GM18870 (cell line): ENCODE data around the gene GPR148.

Experiments
- ATAC-seq: cut with Tn5 transposase; IDR thresholded peaks from one replicate; pipeline ENCODE4 v1.9.1; 2021; ENCODE audit warnings: moderate library complexity; ENCODE audit not compliant: unreplicated experiment

The GPR148 gene

GRCh38 chr2:130749078-130749477 lies 20.2 kb downstream of the GPR148 start:
- ATAC-seq, result no peak

DNA sequence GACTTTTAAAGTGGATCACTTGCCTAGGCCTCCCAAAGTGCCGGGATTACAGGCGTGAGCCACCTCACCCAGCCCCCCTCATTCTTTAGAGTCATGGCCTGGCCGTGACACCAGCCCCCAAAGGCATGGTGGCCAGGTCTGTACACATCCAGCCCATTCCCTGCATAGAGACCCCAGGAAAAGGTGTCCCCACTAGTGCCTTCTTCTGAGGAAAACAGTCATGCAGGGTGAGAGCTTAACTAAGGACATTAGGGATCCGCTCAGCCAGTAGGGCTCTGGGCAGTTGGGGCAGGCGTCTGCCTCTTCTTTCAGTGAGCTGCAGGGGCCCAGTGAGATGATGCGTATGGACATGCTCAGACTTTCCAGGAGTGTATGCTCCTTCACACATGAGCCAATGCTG lies 20.8 kb downstream of the GPR148 start:
- no peak for ATAC-seq

DNA sequence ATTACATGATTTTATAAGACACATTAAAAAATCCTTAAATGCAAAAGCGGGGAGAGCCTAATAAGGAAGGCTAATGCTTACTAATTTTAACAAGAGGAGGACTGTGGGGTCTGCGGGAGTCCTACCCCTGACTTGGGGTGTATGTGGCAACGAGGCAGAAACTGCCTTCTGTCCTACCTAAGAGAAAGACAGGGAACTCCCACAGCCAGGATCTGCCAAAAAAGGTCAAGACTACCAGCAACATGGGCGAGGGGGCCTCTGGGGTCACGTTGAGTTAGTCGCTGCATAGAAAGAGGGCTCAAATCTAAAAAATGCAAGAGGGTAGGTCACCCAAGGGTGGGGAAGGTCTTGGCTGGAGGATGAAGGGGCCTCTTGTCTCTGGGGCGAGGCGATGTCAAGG lies 25.9 kb downstream of the GPR148 start:
- no peak for ATAC-seq

DNA sequence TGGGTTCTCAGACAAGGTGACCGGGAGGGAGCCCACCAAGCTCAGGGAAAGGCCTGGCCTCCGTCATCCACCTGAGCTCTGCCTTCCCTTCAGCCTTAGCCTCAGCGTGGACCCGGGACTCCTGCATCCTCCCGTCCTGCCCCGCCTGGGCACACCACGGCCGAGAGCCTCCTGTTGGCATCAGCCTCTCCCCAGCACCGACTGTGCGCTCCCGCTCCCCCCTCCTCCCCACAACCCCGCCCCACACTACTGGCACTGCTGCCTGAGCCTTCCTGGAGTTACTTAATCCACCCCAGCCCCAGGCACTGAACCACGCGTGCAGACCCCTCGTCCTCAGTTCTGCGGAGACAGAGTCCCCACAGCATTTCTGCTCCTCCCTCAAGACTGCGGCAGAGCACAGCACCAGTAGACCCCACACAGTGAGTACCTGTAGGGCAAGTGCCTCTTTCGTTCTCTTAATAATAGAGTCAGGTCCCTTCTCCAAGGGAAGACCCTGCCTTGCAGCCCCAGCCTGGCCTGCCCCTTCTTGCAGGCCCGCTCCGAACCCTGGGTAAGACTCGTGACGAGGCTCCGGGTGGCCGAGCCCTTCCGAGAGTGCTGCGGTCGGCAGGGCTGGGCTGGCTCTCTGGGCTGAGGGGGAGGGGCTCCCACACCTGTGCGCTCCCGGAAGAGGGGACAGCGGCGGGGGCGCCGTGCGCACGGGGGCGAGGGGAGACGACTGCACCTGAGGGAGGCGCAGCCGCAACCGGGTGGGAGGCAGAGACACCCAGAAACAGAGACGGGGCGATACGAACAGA lies 26.6 kb downstream of the GPR148 start, which contains the start of gene AMER3:
TSS of gene AMER3 (plus strand) at position 285 of the 797 bp plus-strand sequence. CDS start 6,533 bp downstream, outside the sequence.
- no peak for ATAC-seq

DNA sequence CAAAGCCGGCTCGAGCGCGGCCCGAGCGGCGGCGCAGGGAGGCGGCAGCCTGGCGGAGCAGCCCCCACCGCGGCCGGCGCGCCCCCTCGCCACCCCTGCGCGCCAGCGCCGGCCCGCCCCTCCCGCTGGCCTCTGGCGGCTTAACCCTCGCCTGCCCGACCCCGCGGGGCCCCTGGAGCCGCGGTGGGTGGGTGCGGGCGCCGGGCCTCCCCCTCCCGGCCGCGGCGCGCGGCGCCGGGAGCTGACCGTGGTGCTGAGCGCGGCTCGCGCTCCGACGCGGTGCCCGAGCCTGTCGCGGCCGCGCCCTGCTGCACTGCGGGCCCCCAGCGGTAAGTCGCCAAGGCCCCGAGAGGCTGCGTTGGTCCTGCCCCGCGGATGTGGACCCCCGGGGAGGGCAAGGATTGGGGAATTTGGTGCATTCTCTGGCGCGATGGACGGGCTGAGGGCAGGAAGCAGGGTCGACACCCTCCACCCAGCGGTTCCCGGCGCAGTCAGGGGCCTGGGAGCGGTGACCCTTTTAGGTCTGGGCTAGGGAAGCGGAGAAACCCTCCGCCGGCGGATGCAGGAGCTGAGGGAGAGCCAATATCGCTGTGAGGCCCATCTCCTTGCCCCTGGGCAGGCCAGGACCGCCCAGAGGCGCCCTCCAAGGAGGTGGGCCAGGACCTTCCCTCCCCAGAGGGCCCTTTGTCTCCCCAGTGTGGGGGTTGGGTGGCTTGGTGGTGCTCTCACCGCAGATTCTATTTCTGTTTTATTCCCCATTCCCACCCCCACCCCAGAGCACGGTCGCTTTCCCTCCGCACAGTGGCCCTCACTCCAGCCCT lies 27.4 kb downstream of the GPR148 start:
- no peak for ATAC-seq

- no peak for ATAC-seq
These were observed 28.2 kb downstream of the GPR148 start for GRCh38 chr2:130756874-130757668.

GRCh38 chr2:130759906-130760753 lies 31.3 kb downstream of the GPR148 start:
- no peak for ATAC-seq

- no peak for ATAC-seq
These were observed 32.2 kb downstream of the GPR148 start for GRCh38 chr2:130760754-130761751.

DNA sequence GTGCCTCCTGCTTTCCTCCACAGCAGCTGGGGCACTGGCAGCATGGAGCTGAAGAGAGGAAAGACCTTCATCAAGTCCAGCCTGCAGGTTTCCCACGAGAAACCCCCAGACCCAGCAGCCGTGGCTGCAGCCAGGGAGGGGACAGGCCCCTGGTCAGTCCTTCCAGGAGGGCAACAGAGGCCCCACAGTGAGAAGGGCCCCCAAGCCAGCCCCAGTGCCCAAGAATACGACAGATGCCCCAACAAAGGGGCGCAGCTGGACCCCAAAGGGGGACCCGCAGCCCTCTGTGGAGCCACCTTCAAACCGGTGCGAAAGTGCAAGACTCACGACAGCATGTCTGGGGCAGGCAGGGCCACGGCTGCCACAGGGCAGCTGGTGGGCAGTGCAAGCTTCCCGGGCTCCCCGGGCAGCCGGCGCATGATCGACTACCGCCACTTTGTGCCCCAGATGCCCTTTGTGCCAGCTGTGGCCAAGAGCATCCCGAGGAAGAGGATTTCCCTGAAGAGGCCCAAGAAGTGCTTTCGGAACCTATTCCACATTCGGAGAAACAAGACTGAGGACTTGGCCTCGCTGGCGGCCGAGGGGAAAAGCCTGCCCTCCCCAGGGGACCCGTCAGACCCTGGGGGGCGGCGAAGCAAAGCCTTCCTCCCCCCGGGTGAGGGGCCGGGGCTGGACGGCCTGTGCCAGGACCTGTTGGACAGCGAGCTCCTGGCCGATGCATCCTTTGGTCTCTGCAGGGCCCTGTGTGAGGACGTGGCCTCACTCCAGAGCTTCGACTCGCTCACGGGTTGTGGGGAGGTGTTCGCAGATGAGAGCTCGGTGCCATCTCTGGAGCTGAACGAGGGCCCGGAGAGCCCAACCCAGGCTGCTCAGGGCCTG lies 33.4 kb downstream of the GPR148 start:
- no peak for ATAC-seq

GRCh38 chr2:130762910-130763385 lies 34.1 kb downstream of the GPR148 start:
- no peak for ATAC-seq

DNA sequence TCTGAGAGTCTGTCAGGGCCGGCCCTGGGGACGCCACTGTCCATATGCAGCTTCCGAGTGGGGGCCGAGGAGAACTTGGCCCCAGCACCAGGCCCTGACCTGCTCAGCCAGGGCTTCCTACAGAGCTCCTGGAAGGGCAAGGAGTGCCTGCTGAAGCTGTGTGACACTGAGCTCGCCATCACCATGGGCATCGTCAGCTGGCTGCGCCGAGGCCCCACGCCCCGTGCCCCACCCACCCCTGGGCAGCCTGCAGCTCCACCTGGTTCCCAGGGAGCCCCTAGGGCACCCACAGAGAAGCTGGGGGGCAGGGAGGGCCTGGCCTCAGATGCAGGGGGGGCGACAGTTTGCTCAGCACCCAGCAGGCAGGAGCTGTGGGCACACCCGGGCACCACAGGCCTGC lies 34.5 kb downstream of the GPR148 start:
- no peak for ATAC-seq

DNA sequence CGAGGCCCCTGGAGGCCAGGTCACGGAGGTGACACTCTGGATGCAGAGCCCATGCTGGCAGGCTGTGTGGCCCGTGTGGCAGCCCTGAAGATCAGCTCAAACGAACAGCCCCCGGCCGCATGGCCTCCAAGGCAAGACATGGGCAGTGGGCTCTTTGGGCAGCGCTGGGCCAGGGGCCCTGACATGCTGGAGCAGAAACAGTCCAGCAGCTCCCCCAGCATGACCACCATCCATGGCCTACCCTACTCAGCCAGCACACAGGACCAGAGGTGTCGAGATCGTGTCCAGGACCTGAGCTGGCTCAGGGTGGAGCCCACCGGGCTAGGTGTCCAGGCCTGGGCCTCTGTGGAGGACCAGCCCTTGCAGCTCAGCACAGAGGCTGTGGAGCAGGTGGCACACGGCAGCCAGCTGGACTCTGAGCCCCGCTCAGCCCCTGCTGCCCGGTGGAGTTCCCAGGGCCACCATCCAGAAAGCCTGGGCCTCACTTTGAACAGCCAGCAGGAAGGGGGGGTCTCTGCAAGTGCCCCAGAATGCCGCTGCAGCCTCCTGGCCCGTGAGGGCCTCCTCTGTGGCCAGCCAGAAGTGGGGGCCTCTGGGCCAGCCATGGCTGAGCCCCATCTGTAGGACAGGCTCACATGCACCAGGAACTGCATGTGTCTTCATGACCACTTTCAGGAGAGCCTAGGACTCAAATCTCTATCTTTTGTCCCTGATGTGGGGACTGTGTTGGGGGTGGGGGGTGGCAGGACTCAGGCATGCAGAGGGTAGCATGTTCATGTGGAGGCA lies 35.4 kb downstream of the GPR148 start:
- no peak for ATAC-seq

GRCh38 chr2:130764821-130765115 lies 35.9 kb downstream of the GPR148 start:
- ATAC-seq, result no peak

GRCh38 chr2:130765464-130765863 lies 36.6 kb downstream of the GPR148 start:
- ATAC-seq, result no peak

- no peak for ATAC-seq
These were observed 37.2 kb downstream of the GPR148 start for GRCh38 chr2:130766037-130766436.

- ATAC-seq, result no peak
These were observed 38.0 kb downstream of the GPR148 start for GRCh38 chr2:130766711-130767407.

DNA sequence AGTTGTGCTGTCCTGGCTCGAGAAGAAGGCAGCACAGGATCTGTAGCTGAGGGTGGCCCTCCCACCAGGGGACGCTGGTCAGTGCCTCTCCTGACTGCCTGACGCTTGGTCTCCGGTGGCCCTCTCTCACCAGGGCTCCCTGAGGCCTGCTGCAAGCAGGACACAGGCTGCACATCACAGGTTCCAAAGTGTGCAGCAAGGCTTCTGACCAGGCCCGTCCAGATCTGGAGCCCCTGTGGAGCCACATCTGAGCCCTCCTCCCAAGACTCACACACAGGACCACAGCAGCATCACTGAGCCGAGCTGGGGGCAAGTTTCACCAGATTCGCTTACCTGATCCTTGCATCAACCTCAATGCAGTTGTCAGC lies 38.5 kb downstream of the GPR148 start:
- ATAC-seq, result no peak
